ENCODE measurements around the gene PC.
"Not testable (repeated sequence)": the region's sequence is repeated elsewhere in the genome, so short reads cannot be mapped to it uniquely, and the experiment has no call there.

Gene PC

GRCh38 chr11:66834539-66834845 is 123.7 kb downstream of the PC start:
- no peak for DNase-seq

- not testable (repeated sequence) for DNase-seq
Observed at GRCh38 chr11:66824573-66824972, 133.6 kb downstream of the PC start.

GRCh38 chr11:66823700-66824099 is 134.5 kb downstream of the PC start:
- no peak for DNase-seq

GRCh38 chr11:66820901-66821300 is 137.3 kb downstream of the PC start:
- no peak for DNase-seq

GRCh38 chr11:66820381-66820780 is 137.8 kb downstream of the PC start:
- DNase-seq, result no peak

- no peak for DNase-seq
Observed at GRCh38 chr11:66818231-66818955, 139.8 kb downstream of the PC start.

GRCh38 chr11:66815646-66816045 is 142.5 kb downstream of the PC start:
- DNase-seq, result no peak

GRCh38 chr11:66814678-66815077 is 143.5 kb downstream of the PC start:
- no peak for DNase-seq

- no peak for DNase-seq
Observed at GRCh38 chr11:66810576-66811185, 147.5 kb downstream of the PC start.

- no peak for DNase-seq
Observed at GRCh38 chr11:66809592-66809991, 148.6 kb downstream of the PC start.

- DNase-seq, result no peak
Observed at GRCh38 chr11:66800720-66801428, 157.3 kb downstream of the PC start.

GRCh38 chr11:66799815-66800214 is 158.4 kb downstream of the PC start:
- not testable (repeated sequence) for DNase-seq
